Raji (cell line): ENCODE data around the gene ZNF581.

Source experiments
- POLR2A ChIP-seq: IDR thresholded peaks from 2 replicates; pipeline ENCODE4 v1.6.1; 2011; ENCODE audit warnings: low read depth, low read length, control low read depth; ENCODE audit not compliant: insufficient read depth

The ZNF581 gene

DNA sequence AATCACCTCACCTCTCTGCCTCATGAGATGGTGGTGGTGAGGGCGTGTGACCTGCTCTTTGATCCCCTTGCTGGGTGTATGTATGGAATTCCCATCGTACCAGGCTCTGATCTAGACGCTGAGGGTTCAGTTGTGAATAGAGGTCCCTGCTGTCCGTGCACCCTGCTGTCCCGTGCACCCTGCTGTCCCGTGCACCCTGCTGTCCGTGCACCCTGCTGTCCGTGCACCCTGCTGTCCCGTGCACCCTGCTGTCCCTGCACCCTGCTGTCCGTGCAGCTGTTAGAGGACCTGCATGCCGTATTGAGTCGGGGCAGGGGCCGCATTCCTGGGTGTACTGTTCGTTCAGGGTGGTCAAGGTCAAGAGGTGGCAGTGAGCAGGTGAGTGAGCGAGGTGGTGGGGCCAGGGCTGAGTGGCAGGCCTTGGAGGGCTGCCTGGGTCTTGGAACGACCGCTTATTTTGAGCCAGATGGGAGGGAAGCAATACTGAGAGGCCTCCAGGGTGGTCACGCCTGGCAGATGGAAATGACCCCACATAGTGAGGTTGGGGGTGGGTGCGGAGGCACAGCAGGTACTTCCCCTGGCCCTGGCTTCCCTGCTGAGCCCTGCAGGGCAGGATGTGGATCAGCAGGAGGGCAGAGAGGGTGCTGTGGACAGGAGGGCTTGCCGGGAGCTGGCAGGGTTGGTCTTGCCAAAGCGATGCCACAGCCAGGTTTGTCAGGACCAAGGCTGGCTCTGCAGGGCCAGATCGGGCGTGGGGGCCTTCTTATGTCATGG, 27.0 kb downstream of the ZNF581 start:
- TF ChIP-seq POLR2A = no peak

DNA sequence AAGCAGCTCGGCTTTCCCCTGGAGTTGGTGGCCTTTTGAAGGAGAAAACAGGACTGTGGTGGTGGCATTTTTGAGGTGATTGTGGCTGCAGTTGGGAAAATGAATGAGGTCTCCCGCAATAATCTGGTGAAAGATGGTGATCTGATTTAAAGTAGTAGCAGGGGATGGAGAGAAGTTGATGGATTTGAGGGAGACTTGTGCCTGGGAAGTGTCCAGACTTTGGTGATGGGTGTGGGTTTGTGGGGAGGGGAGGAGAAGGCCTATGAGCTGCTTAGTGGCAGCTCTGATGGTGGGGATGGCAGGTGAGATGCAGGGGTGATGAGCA, 27.6 kb downstream of the ZNF581 start:
- TF ChIP-seq POLR2A = no peak

DNA sequence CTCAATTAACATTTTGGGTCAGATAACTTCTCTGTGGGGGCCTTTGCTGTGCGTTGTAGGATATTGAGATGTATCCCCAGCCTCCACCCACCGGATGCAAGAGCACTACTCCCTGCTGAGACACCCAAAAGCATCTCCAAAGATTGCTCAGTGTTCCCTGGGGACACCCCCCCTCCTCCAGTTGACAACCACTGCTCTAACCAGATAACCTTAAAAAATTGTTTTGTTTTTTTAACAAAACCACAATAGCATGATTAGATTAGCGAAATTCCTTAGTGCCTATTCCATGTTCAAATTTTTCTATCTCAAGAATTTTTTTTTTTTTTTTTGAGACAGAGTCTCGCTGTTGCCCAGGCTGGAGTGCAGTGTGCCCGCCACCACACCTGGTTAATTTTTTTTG, 29.0 kb downstream of the ZNF581 start:
- TF ChIP-seq POLR2A = no peak

DNA sequence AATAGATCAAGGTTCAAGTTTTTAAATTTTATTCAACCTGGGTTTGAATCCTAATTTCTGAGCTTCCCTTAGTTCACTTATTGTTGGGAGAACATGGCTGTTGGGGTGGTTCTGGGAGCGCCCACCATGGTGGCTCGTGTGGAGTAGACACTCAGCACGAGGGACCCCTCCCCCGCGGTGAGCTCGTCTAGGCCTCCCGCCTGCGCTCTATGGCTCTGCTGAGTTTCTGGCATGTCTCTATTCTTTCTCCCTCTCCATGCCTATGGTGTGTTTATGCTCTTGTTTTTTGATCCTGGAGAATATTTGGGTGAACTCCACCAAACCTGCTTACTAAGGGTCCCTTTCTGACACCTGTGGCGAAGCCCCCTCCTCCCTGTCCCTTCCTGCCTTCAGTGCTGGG, 30.0 kb downstream of the ZNF581 start:
- no peak for TF ChIP-seq POLR2A

DNA sequence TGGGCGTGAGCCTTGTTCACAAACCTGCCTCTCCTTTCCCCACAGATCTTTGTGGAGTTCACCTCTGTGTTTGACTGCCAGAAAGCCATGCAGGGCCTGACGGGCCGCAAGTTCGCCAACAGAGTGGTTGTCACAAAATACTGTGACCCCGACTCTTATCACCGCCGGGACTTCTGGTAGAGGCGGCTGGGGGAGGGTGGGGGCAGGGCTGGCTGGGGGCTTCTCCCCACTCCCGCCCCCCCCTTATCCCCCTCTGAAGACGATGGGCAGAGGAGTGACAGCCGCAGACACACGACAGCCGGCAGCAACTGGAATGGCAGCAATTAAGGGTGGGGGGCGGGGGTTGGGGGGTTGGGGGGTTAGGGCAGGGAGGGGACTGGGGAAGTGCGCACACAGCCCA, 30.4 kb downstream of the ZNF581 start:
- no peak for TF ChIP-seq POLR2A

DNA sequence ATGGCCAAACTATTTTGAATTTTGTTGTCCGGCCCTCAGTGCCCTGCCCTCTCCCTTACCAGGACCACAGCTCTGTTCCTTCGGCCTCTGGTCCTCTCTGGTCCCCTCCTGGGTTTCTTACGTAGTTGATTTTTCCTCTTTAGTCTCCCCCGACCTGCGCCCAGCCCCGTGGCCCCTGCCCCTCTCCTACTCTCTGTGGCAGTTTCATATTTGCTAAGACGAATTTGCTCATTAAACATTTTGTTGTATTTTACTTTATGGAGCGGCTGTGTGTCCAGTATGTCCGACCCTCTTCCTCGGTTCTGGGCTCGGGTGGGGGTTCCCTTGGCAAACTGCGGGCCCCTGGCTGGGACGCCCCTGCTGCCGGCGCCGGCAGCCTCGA, 31.0 kb downstream of the ZNF581 start:
- TF ChIP-seq POLR2A = no peak

DNA sequence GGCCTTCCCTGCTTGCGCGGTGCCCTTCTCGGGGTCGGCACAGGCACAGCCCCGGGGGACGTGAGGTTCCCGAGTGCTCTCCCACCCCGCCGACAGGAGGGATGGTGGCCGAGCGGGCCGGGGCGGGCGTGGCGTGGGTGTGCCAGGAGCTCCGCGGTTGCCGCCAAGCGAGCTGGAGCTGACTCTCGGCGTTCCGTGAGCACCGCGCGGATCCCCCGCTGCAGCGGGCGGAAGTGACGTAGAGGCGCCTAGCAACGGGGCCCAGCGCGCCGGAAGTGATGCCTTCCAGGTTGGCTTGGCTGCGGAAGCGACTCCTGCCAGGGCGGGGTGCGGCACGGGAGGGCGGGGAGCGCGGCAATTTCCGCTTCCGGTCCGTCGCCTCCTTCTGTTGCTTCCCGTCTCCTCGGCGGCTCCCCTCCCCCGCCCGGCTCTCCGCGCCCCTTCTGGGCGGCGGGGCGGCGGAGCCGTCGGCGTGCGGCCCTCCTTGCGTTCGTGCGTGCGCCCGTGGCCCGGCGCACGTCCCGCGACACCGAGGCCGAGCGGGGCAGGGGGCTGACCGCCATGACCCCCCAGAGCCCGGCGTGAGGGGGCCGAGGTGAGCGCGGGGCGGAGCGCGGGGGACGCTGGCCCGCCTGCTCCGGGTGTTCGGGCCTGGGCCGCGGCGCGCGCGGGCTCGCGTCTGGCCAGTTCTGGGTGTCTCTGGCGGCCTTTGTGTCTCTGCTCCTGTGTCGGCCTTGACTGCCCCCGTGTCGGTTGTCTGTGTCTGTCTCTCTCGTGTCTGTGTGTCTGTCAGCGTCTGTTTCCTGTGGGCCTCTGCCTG, 31.6 kb downstream of the ZNF581 start, which contains the start of gene EPN1:
TSS of gene EPN1 (plus strand) at position 386 of the 820 bp plus-strand sequence. CDS start 3,402 bp downstream, outside the sequence.
- TF ChIP-seq POLR2A = peak; percentile 62

DNA sequence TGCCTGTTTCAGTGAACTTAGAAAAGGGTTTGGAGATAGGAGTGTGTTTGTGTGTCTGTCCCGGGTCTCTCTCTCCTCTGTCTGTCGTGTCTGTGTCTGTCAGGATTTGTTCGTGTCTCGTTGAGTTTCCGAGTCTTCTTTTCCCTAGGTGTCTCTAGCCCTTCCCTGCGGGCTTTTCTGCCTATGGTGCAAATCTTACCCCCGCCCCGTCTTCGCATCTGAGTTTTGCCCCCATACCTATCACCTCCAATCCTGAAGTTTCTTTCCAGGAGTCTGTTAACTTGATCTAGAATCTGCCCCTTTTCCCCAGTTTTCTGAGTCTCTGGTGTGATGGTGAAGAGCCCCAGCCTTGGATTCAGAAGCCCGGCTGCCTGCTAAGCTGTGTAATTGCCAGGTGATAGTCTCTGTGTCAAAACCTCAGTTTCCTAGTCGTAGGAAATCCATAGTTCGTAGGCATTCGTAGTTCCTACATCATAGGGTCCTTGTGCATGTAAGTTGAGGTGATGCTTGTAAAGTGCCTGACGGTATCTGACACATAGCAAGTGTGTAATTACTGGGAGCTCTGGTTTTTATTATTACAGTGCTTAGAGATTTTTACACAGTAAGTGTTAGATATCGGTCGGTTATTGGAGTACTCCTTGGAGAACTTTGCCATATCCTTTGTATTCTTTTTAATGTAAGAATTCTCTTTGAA, 32.4 kb downstream of the ZNF581 start:
- no peak for TF ChIP-seq POLR2A

DNA sequence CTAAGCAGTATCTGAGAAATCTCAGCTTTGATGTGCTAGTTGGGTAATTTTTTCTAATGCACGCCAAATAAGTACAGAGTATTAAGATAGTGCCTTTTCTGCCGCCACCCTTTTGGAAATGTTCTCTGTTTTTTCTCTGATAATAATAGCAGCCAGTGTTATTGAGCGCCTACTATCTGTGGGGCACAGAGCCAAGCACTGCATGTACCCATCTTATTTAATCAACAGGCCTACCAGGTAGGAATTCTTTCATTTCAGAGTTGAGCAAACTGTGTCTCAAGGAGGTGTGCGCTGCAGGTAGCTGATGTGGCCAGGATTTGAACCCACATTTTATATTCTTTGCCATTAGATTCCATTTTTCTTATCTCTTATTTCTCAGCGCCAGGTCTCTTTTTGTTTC, 32.9 kb downstream of the ZNF581 start:
- no peak for TF ChIP-seq POLR2A

DNA sequence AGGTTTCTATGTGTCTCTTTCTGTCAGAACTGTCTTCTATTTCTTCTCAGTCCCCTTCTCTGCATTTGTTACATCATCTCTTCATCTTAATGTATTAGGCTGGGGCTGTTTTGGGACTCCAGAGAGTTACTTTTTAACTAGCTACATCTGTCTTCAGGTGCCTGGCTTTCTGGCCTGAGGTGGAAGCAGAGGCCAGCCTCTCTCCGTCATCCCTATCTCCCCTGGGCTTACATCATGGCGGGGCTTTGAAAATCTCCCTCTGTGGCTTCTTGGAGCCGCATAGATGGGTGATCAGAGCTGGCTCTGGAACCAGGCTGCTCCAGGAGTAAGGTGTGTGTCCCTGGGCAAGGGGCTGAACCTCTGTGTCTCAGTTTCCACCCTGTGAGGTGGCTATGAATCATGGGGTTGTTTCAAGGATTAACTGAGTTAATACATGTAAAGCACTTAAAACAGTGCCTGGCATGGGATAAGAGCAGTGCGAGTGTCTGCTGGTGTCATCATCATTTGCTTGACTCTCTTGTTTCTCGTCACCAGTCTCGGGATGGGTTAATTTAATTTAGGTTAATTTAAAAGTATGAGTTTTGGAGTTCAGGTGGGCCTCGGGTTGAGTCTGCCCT, 33.5 kb downstream of the ZNF581 start:
- no peak for TF ChIP-seq POLR2A

DNA sequence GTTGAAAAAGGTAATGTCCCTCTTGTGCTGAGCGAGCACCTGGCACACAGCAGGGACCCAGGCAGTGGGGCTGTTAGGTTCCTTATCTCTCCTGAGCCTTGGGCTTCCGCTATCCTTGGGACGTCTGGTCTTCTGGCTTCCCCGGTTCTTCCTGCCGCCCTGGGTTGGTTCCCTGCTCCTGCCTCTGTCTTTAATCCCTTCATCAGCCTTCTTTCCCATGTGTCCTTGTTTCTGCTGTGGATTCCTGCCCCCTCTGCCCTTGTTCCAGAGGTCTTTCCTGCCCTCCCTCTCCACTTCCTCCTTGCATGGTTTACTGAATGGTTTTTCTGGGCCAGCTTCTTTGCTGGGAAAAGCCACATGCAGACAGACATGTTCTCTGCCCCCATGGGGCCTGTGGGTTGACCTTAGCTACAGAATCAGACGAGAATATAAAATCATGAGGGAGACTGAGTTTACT, 34.2 kb downstream of the ZNF581 start:
- no peak for TF ChIP-seq POLR2A

DNA sequence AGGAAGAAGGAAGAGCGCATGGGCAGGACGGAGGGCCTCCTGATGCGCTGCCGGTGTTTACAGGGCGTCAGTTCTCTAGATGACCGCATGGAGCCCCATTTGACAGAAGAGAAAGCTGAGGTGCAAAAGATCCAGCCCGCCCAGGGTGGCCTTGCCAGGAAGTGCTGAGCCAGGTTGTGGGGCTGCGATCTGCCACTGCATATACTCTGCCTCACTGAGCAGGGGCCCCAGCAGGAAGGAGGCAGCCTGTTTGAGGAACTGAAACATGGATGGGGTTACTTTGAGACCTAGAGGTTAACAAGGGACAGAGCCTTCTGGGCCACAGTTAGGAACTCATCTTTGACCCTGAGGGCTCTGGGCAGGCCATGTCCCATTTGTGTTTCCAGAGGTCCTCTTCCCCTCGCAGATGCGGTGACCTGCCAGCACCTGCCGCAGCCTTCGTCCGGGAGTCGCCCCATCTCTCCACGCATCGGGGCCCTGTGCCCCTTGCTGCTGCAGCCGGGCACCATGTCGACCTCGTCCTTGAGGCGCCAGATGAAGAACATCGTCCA, 34.7 kb downstream of the ZNF581 start:
- TF ChIP-seq POLR2A = peak; percentile 41; the same call in 1 of the 2 replicates

DNA sequence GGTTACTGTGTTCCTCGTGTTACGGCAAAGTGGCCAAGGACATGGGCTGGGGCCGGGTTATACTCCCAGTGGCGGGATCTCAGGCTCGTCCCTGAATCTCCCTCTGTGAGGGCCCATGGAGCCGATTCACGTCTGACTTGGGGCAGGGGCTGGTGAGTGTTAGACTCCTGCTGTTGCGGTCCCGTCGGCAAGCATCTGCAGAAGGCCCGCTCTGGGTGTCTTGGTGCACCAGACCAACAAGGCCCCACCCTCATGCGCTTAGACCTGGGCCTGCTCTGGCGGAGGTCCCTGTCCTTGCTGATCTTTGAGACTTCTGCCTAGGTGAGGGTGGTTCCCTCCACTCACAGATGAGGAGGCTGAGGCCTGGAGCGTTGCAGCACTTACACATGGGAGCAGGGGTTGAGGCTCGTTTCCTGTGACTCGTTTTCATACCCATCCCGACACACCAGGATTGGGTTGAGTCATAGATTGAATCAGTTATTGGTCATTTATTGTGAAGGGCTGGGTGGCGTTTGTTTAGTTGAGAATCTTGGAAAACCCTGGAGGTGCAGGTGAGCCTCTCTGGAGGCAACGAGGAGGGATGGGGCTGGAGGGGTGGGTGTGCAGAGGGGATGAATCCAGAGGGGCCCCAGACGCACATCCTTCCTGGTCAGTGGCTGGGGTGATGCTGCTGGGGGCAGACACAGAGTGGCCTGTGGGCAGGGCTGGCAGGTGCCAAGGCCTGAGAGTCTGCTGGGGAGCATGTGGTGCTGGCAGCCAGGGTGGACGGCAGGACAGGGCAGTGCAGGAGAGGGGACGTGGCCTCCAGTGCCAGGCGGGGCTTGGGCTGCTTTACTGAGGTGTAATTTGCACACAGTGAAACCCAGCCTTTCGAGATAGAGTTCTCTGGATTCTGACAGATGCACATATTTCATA, 36.2 kb downstream of the ZNF581 start:
- no peak for TF ChIP-seq POLR2A
